Loucy (cell line): ENCODE data around the gene TGFBI.
A peak's percentile ranks its signal among the peaks of the same experiment; 100 is the strongest.

ENCODE experiments used
- H2AFZ ChIP-seq: fragments of 200-600 bp; sonication (generic); 2 replicates; pipeline ENCODE4 v1.6.0; 2016; ENCODE audit warnings: antibody characterized with exemption, mild to moderate bottlenecking, low read length, moderate library complexity
- H3F3A ChIP-seq: fragments of 200-600 bp; 2 replicates; pipeline ENCODE4 v1.6.0; 2016; ENCODE audit warnings: antibody characterized with exemption, low read depth, mild to moderate bottlenecking
- H3K27me3 ChIP-seq: fragments of 200-600 bp; sonication (generic); 2 replicates; pipeline ENCODE4 v1.6.1; 2014; ENCODE audit warnings: low read length, mild to moderate bottlenecking; ENCODE audit not compliant: insufficient read depth, poor library complexity, severe bottlenecking
- H3K36me3 ChIP-seq: fragments of 200-600 bp; sonication (generic); 2 replicates; pipeline ENCODE4 v1.6.1; 2016; ENCODE audit warnings: low read length; ENCODE audit not compliant: insufficient read depth
- H3K4me1 ChIP-seq: fragments of 200-600 bp; sonication (generic); 2 replicates; pipeline ENCODE4 v1.5.1; 2014; ENCODE audit warnings: low read length, mild to moderate bottlenecking; ENCODE audit not compliant: insufficient read depth, poor library complexity, severe bottlenecking
- H3K4me2 ChIP-seq: fragments of 200-600 bp; sonication (generic); 2 replicates; pipeline ENCODE4 v1.6.0; 2014; ENCODE audit warnings: antibody characterized with exemption, low read length, low read depth, mild to moderate bottlenecking; ENCODE audit not compliant: poor library complexity, severe bottlenecking
- H3K4me3 ChIP-seq: fragments of 200-600 bp; sonication (generic); 2 replicates; pipeline ENCODE4 v1.5.1; 2014; ENCODE audit warnings: low read length, mild to moderate bottlenecking, mixed read lengths; ENCODE audit not compliant: poor library complexity, severe bottlenecking
- H3K79me2 ChIP-seq: fragments of 200-600 bp; sonication (generic); 2 replicates; pipeline ENCODE4 v1.6.1; 2014; ENCODE audit warnings: low read length; ENCODE audit not compliant: insufficient read depth
- H3K9ac ChIP-seq: fragments of 200-600 bp; sonication (generic); 2 replicates; pipeline ENCODE4 v1.6.0; 2014; ENCODE audit warnings: mild to moderate bottlenecking, low read depth, low read length, moderate library complexity; ENCODE audit not compliant: poor library complexity, severe bottlenecking
- H3K9me2 ChIP-seq: fragments of 200-600 bp; sonication (generic); replicated peaks from 2 replicates; pipeline ENCODE4 v1.6.1; 2016; ENCODE audit warnings: low read depth, low read length, mixed read lengths
- H3K9me3 ChIP-seq: fragments of 200-600 bp; sonication (generic); 2 replicates; pipeline ENCODE4 v1.6.1; 2014; ENCODE audit warnings: mild to moderate bottlenecking, antibody characterized with exemption, low read length, low read depth; ENCODE audit not compliant: insufficient read depth
- H4K20me1 ChIP-seq: fragments of 200-600 bp; sonication (generic); 2 replicates; pipeline ENCODE4 v1.6.0; 2014; ENCODE audit warnings: antibody characterized with exemption, low read length, mild to moderate bottlenecking; ENCODE audit not compliant: insufficient read depth, poor library complexity, severe bottlenecking
- EZH2phosphoT487 ChIP-seq: fragments of 200-600 bp; IDR thresholded peaks from 2 replicates; pipeline ENCODE4 v1.6.1; 2018; ENCODE audit warnings: antibody characterized with exemption, mild to moderate bottlenecking, moderate library complexity, borderline replicate concordance
- TF ChIP-seq, protein P1 (sequence below): fragments of 200-600 bp; sonication (generic); conservative IDR thresholded peaks from 2 replicates; pipeline ENCODE4 v1.5.1; 2014; ENCODE audit warnings: mild to moderate bottlenecking, antibody characterized with exemption, low read length

TGFBI gene

DNA sequence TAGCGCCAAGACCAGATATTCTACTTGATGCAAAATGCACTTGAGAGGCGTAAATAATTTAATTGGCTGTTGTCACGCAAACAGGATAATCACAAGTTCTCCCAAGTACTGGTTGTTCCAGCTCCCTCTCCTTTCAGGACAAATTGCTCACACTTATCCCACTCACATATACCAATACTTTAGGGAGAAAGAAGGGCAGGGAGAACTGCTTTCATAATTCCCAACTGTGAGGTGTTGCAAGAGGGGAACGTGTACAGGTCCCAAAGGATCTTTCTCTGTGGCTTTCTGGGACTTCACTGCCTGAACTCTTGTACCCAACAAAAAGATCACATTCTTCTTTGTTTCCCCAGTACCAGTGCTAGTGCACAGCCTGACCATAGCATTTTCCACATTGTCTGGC lies 21.5 kb upstream of the TGFBI start:
- no peaks in the 10 kb centered on the region for H3F3A ChIP-seq
- H2AFZ ChIP-seq: no peak overlapping the region
- no peak for TF ChIP-seq EZH2phosphoT487
- TF ChIP-seq, protein P1, sequence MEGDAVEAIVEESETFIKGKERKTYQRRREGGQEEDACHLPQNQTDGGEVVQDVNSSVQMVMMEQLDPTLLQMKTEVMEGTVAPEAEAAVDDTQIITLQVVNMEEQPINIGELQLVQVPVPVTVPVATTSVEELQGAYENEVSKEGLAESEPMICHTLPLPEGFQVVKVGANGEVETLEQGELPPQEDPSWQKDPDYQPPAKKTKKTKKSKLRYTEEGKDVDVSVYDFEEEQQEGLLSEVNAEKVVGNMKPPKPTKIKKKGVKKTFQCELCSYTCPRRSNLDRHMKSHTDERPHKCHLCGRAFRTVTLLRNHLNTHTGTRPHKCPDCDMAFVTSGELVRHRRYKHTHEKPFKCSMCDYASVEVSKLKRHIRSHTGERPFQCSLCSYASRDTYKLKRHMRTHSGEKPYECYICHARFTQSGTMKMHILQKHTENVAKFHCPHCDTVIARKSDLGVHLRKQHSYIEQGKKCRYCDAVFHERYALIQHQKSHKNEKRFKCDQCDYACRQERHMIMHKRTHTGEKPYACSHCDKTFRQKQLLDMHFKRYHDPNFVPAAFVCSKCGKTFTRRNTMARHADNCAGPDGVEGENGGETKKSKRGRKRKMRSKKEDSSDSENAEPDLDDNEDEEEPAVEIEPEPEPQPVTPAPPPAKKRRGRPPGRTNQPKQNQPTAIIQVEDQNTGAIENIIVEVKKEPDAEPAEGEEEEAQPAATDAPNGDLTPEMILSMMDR: no peak
- no peaks in the 10 kb centered on the region for H3K27me3 ChIP-seq
- no peak overlapping the region for H3K4me2 ChIP-seq
- H3K9me2 ChIP-seq: no peaks in the 10 kb centered on the region
- H3K36me3 ChIP-seq: no peaks in the 10 kb centered on the region
- H3K9me3 ChIP-seq: no peaks in the 10 kb centered on the region
- H3K4me1 ChIP-seq: peaks cover 5% of the 10 kb centered on the region
- no peaks in the 10 kb centered on the region for H4K20me1 ChIP-seq
- no peak overlapping the region for H3K4me3 ChIP-seq
- no peaks in the 10 kb centered on the region for H3K79me2 ChIP-seq
- H3K9ac ChIP-seq: no peak overlapping the region

DNA sequence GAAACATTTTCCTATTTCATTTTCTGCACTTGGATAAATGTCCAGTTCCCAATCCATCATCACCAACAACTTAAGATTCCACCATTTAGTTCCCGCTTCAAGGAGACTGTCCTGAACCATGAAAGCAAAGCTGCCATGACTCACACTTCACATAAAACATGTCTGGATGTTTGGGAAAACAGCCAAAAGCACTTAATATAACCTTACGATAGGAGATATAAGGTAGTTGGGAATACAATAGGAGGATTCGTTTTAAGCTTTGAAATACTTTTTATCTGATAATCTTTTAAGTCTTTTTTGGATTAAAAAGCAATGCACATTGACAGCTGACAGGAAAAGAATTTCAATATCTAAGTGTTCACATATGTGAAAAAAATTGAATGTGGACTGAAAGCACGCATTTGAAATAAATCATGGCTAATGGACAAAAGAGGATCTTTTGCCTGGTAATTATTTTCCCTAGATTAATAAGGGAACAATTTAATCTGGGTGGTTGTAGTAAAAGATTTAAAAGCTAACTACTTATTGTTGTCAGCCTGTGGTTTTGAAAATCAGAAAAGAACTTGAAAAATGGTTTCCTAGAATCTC lies 17.3 kb upstream of the TGFBI start:
- Histone ChIP-seq H3K79me2 (no peaks in the 10 kb centered on the region), H2AFZ (no peak overlapping the region), H3K4me1 (peaks cover 10% of the 10 kb centered on the region), H3F3A (no peaks in the 10 kb centered on the region), H3K36me3 (no peaks in the 10 kb centered on the region), H3K9me3 (no peaks in the 10 kb centered on the region), H3K4me3 (no peak overlapping the region), H4K20me1 (no peaks in the 10 kb centered on the region), H3K9me2 (no peaks in the 10 kb centered on the region), H3K4me2 (no peak overlapping the region), H3K9ac (no peak overlapping the region), H3K27me3 (no peaks in the 10 kb centered on the region)
- TF ChIP-seq EZH2phosphoT487: no peak
- TF ChIP-seq, protein P1: no peak

DNA sequence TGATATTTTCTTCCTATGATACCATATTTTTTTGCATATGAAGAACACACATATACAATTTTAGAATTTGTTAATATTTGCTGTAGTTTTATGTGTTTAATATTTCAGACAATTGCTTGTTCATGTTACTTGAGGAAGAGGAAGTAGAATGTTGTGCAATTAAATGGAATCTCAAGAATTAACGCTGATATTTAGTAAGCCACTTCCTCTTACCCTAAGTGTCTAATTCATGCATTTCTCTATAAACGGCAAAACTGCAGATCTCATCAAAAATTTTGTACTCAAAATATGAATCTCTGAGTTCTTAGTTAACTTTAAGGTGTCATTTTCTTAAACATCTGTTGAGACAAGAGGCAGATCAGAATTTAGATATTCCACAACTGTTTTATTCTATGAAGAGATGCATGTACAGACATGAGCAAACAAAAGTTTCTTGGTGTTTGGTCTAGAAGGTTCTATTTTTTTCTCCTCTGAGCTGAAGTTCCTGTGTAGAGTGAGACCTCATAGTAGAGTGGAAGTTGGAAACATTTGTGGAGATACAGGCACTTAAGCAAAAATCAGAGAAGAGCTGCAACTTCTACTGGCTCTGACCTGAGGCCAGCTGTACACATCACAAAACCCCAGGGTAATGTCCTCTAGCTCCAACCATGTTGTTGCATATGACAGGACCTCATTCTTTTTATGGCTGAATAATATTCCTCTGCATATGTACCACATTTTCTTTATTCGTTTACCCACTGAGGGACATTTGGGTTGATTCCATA lies 16.6 kb upstream of the TGFBI start:
- Histone ChIP-seq H3K9me2 (no peaks in the 10 kb centered on the region), H3K9me3 (no peaks in the 10 kb centered on the region), H3K79me2 (no peaks in the 10 kb centered on the region), H3K9ac (no peak overlapping the region), H3K4me1 (peaks cover 10% of the 10 kb centered on the region), H3F3A (no peaks in the 10 kb centered on the region), H3K36me3 (no peaks in the 10 kb centered on the region), H3K4me2 (no peak overlapping the region), H3K27me3 (no peaks in the 10 kb centered on the region), H2AFZ (peak overlapping the region; percentile 66; the same call in 1 of the 2 replicates), H4K20me1 (no peaks in the 10 kb centered on the region), H3K4me3 (no peak overlapping the region)
- no peak for TF ChIP-seq EZH2phosphoT487
- TF ChIP-seq, protein P1: no peak
